Spleen (tissue), 11 donors: ENCODE results near the gene NFKBIL1. TPM values are rescaled to one million over a fixed set of nuclear protein-coding genes. Genes with fewer than 3 reads are reported as not detected.
"Not testable (repeated sequence)": the region's sequence is repeated elsewhere in the genome, so short reads cannot be mapped to it uniquely, and the experiment has no call there.

Experiments
- DNase-seq: peaks from one replicate; pipeline ENCODE4 v3.0.0-alpha.2; 2020
- H3K27ac ChIP-seq, 8 donors: fragments of 200-600 bp; sonication (generic) in 7 of 8; 1 replicate in 4 of 8; 2 replicates in 4 of 8; pipeline versions ENCODE4 v1.5.0 to v1.8.0; 2016 to 2021; ENCODE audit warnings: inconsistent platforms in 4 of 8, mild to moderate bottlenecking in 4 of 8, moderate library complexity in 1 of 8
- H3K27me3 ChIP-seq, 7 donors: fragments of 200-600 bp; sonication (generic) in 6 of 7; replicated peaks in 1 of 7; 1 replicate in 4 of 7; 2 replicates in 3 of 7; pipeline versions ENCODE4 v1.5.0 to v1.8.0; 2016 to 2021; ENCODE audit warnings: inconsistent platforms in 3 of 7, mild to moderate bottlenecking in 1 of 7
- H3K36me3 ChIP-seq, 6 donors: fragments of 200-600 bp; sonication (generic) in 5 of 6; 1 replicate in 4 of 6; 2 replicates in 2 of 6; pipeline versions ENCODE4 v1.5.0 to v1.8.0; 2016 to 2021; ENCODE audit warnings: inconsistent platforms in 2 of 6
- H3K4me1 ChIP-seq, 6 donors: fragments of 200-600 bp; sonication (generic) in 5 of 6; 1 replicate in 3 of 6; 2 replicates in 3 of 6; pipeline versions ENCODE4 v1.5.0 to v1.8.0; 2016 to 2021; ENCODE audit warnings: inconsistent platforms in 3 of 6
- H3K4me3 ChIP-seq, 8 donors: fragments of 200-600 bp; sonication (generic) in 7 of 8; 1 replicate in 4 of 8; 2 replicates in 4 of 8; pipeline versions ENCODE4 v1.5.0 to v1.8.0; 2016 to 2021; ENCODE audit warnings: inconsistent platforms in 4 of 8, mild to moderate bottlenecking in 4 of 8, moderate library complexity in 2 of 8
- H3K9me3 ChIP-seq, 8 donors: fragments of 200-600 bp; sonication (generic) in 7 of 8; 1 replicate in 4 of 8; 2 replicates in 4 of 8; pipeline versions ENCODE4 v1.5.0 to v1.8.0; 2016 to 2021; ENCODE audit warnings: inconsistent platforms in 4 of 8
- CTCF ChIP-seq, 11 experiments: fragments of 200-600 bp in 7 of 11; fragments of 450-650 bp in 4 of 11; sonication (generic) in 4 of 11; IDR thresholded peaks in 8 of 11; conservative IDR thresholded peaks in 3 of 11; 1 replicate in 7 of 11; 2 replicates in 4 of 11; pipeline versions ENCODE4 v1.4.0 to v1.8.0; 2016 to 2021; ENCODE audit warnings: antibody characterized with exemption in 11 of 11, inconsistent platforms in 4 of 11, mild to moderate bottlenecking in 1 of 11
- POLR2A ChIP-seq, 3 donors: fragments of 450-650 bp; IDR thresholded peaks; one replicate each; pipeline ENCODE4 v1.5.1; 2017; ENCODE audit warnings: antibody characterized with exemption in 3 of 3, mild to moderate bottlenecking in 1 of 3
- POLR2AphosphoS5 ChIP-seq, 3 donors: sonication (generic); formaldehyde crosslinking; IDR thresholded peaks; one replicate each; pipeline ENCODE4 v1.5.1; 2017; ENCODE audit warnings: antibody characterized with exemption in 3 of 3
- WGBS, 5 donors: extraction: QIAGEN DNeasy Blood & Tissue Kit in 3 of 5; methylation state at CpG; one replicate each; pipeline versions ENCODE4 v1.1.5 to v1.1.7; 2013 to 2018; 5-methylcytosine and 5-hydroxymethylcytosine counted together
- intact Hi-C: fragments of 100-400 bp; cut with DNase I; formaldehyde crosslinking; loops from one replicate; pipeline ENCODE4 v1.15.0; 2023; ENCODE audit warnings: low total_unique reads
- polyA plus RNA-seq, 3 donors: library from polyadenylated mRNA; stranded (reverse); fragments of 200-250 nt; gene quantifications; one replicate each; pipeline ENCODE4 v1.2.1, GENCODE V29; 2013
- total RNA-seq, 7 donors: library from RNA; depleted of rRNA in 3 of 7; stranded (reverse); fragments of >200 nt in 3 of 7; fragmentation: NEBNext Ultra II Directional in 4 of 7; extraction: Animal tissue kit (Norgen Biotek cat#: 25700) in 4 of 7; gene quantifications; one replicate each; pipeline versions ENCODE4 v1.1.0 to v1.2.1, GENCODE V29; 2016 to 2021
- donor health status: healthy with polysubstance abuse.
- donor health status: DM: no; HTN: no; CAD: no; lungs with moderate emphysema.
- donor health status: DM: no; HTN: no; CAD: no.
- donor health status: Bipolar disorder and iron deficiency.
- donor health status: healthy.
- donor health status: DM: no; HTN: no; CAD: no.
- donor health status: DM: yes; HTN: yes; CAD: no.

The NFKBIL1 gene
- total and polyA plus RNA-seq, 10 donors, result 11.0 to 36.3 (median 19.4) TPM

- intact Hi-C loops, result no loop called here
- TF ChIP-seq CTCF (IDR thresholded peaks at IDR 0.05 in 8 of 11, conservative IDR thresholded peaks at IDR 0.05 in 3 of 11) (no peak), POLR2AphosphoS5 (IDR thresholded peaks at IDR 0.05) (no peak), POLR2A (IDR thresholded peaks at IDR 0.05) (no peak)
- peaks cover 0 to 24% (median 2%) of the 10 kb centered on the region in 6 donors for H3K36me3 ChIP-seq
- peaks cover 55 to 96% (median 86%) of the 10 kb centered on the region in 6 donors for H3K4me1 ChIP-seq
- H3K27ac ChIP-seq, result peak within 1 kb of the TSS; percentile 82 to 98 (median 96)
- peak within 1 kb of the TSS in 7 of 8 donors; percentile 23 to 64 (median 38) for H3K4me3 ChIP-seq
- H3K27me3 ChIP-seq, result no peaks in the 10 kb centered on the region
- no peaks in the 10 kb centered on the region for H3K9me3 ChIP-seq
- WGBS, 5 donors, result 0 to 19% (median 7%) methylated on average over 1 of the region's 1 CpG
- DNase-seq, result no peak
Measured at GRCh38 chr6:31586008-31586407, 38.6 kb downstream of the NFKBIL1 start, which contains the start of gene LST1. Gene LST1, plus strand, starts transcription at chr6:31586277. Its CDS starts 1,023 bp downstream, at chr6:31587300.

DNA sequence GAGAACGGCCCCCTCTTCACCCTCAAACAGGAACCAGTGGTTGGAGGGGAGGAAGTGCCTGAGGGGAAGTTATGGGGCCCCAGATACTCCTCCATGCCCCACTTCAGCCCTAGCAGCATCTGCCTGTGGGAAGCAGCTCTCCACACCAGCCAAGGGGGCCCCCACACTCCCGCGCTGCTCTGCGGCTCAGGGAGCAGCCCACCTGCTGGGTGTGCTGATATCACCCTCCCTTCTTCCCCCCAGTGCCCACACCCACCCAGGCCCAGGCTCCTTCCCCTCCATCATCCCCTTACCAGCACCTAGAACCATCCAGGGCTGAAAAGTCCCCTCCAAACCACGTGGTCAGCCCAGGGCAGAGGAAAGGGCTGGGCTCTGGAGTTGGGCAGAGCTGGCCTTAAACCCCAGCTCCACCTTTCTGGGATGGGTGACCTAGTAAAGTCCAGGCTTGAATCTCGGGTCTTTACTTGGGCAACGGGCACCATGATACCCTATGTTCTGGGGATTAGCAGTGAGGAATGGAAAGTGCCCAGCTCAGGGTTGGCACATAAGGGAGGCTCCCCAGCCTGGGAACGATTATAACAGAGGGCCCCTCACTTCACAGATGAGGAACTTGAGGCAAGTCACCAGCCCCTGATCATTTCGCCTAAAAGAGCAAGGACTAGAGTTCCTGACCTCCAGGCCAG is 39.3 kb downstream of the NFKBIL1 start:
- H3K27me3 ChIP-seq, result no peaks in the 10 kb centered on the region
- WGBS, 5 donors, result 23 to 42% (median 30%) methylated on average over 8 to 9 of the region's 9 CpGs
- no peaks in the 10 kb centered on the region for H3K9me3 ChIP-seq
- H3K4me1 ChIP-seq, result peaks cover 55 to 100% (median 87%) of the 10 kb centered on the region in 6 donors
- peaks cover 0 to 24% (median 2%) of the 10 kb centered on the region in 6 donors for H3K36me3 ChIP-seq
- DNase-seq, result peak; percentile 91
- intact Hi-C loops, result no loop called here
- TF ChIP-seq POLR2AphosphoS5 (IDR thresholded peaks at IDR 0.05) (peak; percentile 29 to 81 (median 69)), POLR2A (IDR thresholded peaks at IDR 0.05) (no peak)
- H3K4me3 ChIP-seq, result peak overlapping the region in 7 of 8 donors; percentile 23 to 64 (median 38)
- H3K27ac ChIP-seq, result peak overlapping the region; percentile 82 to 98 (median 96)

DNA sequence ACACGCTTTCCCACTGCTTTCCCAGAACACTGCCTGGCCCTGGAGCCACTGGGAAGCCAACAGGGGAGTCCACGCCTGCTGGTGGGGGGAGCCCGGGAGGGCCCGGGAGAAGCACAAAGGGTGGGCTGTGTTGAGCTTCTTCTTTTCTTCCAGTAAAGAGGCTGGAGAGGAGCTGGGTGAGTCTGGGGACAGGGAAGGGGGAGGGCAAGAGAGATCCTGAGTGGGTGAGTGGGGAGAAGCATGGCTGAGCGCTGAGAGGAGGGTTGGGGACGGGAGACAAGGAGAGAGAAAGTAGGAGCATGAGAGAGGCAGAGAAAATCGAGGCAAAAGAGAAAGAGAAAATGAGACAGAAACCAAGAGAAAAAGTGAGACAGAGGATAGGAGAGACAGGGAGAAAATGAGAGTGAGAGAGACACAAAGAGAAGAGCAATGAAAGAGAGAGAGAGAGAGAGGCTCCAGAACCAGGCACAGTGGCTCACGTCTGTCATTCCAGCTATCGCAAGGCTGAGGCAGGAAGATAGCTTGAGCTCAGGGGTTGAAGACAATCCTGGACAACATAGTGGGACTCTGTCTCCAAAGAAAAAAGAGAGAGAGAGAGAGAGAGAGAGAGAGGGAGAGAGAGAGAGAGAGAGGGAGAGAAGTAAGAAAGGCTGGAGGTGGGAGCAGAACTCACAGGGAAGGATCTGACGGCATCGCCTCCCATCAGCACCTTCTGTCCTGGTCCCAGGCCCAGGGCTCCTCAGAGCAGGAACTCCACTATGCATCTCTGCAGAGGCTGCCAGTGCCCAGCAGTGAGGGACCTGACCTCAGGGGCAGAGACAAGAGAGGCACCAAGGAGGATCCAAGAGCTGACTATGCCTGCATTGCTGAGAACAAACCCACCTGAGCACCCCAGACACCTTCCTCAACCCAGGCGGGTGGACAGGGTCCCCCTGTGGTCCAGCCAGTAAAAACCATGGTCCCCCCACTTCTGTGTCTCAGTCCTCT is 40.7 kb downstream of the NFKBIL1 start:
- no peak for DNase-seq
- WGBS, 5 donors, result 44 to 49% (median 46%) methylated on average over 12 of the region's 12 CpGs
- peaks cover 51 to 100% (median 86%) of the 10 kb centered on the region in 6 donors for H3K4me1 ChIP-seq
- peaks cover 0 to 24% (median 2%) of the 10 kb centered on the region in 6 donors for H3K36me3 ChIP-seq
- H3K4me3 ChIP-seq, result peak overlapping the region in 7 of 8 donors; percentile 23 to 64 (median 38)
- peak overlapping the region; percentile 82 to 98 (median 96) for H3K27ac ChIP-seq
- no peak for TF ChIP-seq CTCF (IDR thresholded peaks at IDR 0.05 in 8 of 11, conservative IDR thresholded peaks at IDR 0.05 in 3 of 11)
- TF ChIP-seq POLR2AphosphoS5 (IDR thresholded peaks at IDR 0.05), result no peak
- no peak for TF ChIP-seq POLR2A (IDR thresholded peaks at IDR 0.05)
- intact Hi-C loops, result no loop called here
- no peaks in the 10 kb centered on the region for H3K9me3 ChIP-seq
- H3K27me3 ChIP-seq, result no peaks in the 10 kb centered on the region

DNA sequence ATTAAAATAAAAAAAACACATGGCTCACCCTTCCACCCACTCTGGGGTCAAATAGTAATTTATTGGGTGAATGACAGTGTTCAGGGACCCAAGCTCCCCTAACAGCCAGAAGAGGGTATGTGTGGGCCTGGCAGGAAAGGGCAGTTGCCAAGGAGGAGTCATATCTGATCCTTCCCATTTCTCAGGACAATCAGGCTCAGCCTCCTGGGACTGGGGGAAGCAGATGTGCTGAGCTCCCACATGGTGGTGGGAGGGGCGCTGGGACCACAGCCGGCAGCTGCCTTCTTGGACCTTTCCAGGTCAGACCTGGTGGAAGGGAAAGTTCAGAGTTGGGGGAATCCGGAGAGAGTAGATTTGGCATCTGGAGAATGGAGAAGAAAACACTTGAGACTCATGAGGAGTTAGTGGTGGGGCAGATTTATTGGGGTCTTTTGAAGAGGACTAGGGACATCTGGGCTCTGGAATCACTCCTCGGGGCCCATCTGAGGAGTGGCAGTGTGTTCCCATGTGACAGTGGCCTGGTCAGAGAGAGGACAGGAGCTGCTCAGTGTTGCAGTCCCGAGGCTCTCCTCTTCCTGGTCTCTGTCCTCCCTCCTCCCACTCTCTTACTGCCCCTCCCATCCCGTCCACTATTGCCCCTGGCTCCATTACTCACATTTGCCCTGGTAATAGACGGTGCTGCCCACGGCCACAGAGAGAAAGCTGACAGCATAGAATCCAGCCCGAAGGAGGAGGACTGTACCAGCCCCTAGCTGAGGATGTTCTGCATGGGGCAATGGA is 41.7 kb downstream of the NFKBIL1 start:
- Histone ChIP-seq H3K36me3 (peaks cover 0 to 24% (median 2%) of the 10 kb centered on the region in 6 donors), H3K27me3 (no peaks in the 10 kb centered on the region), H3K27ac (peak overlapping the region; percentile 82 to 98 (median 96)), H3K9me3 (no peaks in the 10 kb centered on the region), H3K4me3 (peak overlapping the region in 2 of 8 donors; percentile 34 to 44), H3K4me1 (peaks cover 49 to 100% (median 83%) of the 10 kb centered on the region in 6 donors)
- WGBS, 5 donors, result 57 to 67% (median 65%) methylated on average over 9 of the region's 9 CpGs
- intact Hi-C loops, result no loop called here
- no peak for DNase-seq
- no peak for TF ChIP-seq POLR2A (IDR thresholded peaks at IDR 0.05)
- no peak for TF ChIP-seq CTCF (IDR thresholded peaks at IDR 0.05 in 8 of 11, conservative IDR thresholded peaks at IDR 0.05 in 3 of 11)
- TF ChIP-seq POLR2AphosphoS5 (IDR thresholded peaks at IDR 0.05), result no peak

DNA sequence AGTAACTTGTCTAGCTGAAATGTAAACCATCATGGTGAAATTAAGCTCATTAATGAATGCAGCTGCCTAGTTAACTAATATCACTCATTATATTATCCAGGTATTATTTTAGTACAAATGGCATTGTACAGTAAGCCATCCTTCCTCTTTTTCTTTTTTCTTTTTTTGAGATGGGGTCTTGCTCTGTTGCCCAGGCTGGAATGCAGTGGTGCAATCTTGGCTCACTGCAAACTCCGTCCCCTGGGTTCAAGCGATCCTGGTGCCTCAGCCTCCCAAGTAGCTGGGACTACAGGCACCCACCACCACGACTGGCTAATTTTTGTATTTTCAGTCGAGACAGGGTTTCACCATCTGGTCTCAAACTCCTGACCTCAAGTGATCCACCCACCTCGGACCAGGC is 43.3 kb downstream of the NFKBIL1 start:
- H3K36me3 ChIP-seq, result peaks cover 0 to 24% (median 2%) of the 10 kb centered on the region in 6 donors
- peaks cover 34 to 100% (median 67%) of the 10 kb centered on the region in 6 donors for H3K4me1 ChIP-seq
- H3K27me3 ChIP-seq, H3K27ac ChIP-seq, H3K4me3 ChIP-seq, DNase-seq, H3K9me3 ChIP-seq, intact Hi-C loops: not testable (repeated sequence)
- WGBS, 5 donors, result 79 to 92% (median 89%) methylated on average over 5 of the region's 5 CpGs
